Posterior vena cava (tissue), 2 donors: ENCODE results near the gene MAPK1IP1L. TPM values are rescaled to one million over a fixed set of nuclear protein-coding genes. Genes with fewer than 3 reads are reported as not detected.

ENCODE experiments used
- DNase-seq: peaks from one replicate; pipeline ENCODE4 v3.0.0-alpha.2; 2020; ENCODE audit warnings: low spot score
- intact Hi-C, 2 donors: fragments of 100-400 bp; cut with DNase I; formaldehyde crosslinking; loops; one replicate each; pipeline versions ENCODE4 v1.14.1 to v1.14.2; 2022 to 2023
- total RNA-seq, 2 donors: library from RNA; stranded (reverse); fragmentation: NEBNext Ultra II Directional; extraction: Animal tissue kit (Norgen Biotek cat#: 25700); gene quantifications; one replicate each; pipeline ENCODE4 v1.2.1, GENCODE V29; 2021
- donor health status: DM: yes; HTN: yes; CAD: no.
- donor health status: DM: yes; HTN: yes; CAD: no.

Gene MAPK1IP1L
- total RNA-seq, 2 donors from 2014 or later = 90.2 to 97.5 TPM

- intact Hi-C loops = no loop called here
- no peak for DNase-seq
Measured at GRCh38 chr14:55115460-55115859, 64.0 kb downstream of the MAPK1IP1L start.

- no peak for DNase-seq
- intact Hi-C loops = no loop called here
Measured at GRCh38 chr14:55115861-55116245, 64.4 kb downstream of the MAPK1IP1L start.

- intact Hi-C loops = no loop called here
Measured at GRCh38 chr14:55116246-55117030, 65.0 kb downstream of the MAPK1IP1L start.

GRCh38 chr14:55117803-55118441, 66.5 kb downstream of the MAPK1IP1L start:
- intact Hi-C loops = no loop called here
- no peak for DNase-seq

More at GRCh38 chr14:55116246-55117030, 65.0 kb downstream of the MAPK1IP1L start:
- DNase-seq = no peak

- intact Hi-C loops = no loop called here
- DNase-seq = no peak
Measured at GRCh38 chr14:55118761-55119160, 67.3 kb downstream of the MAPK1IP1L start.

Other genes with a start within 250 kb of the MAPK1IP1L start
- 1 to 10 TPM; 6.9 to 9.3 TPM for gene GCH1, start 148.8 kb upstream of the MAPK1IP1L start, total RNA-seq
- 1 to 10 TPM; 3.0 to 4.5 TPM for gene WDHD1, start 24.5 kb upstream of the MAPK1IP1L start, total RNA-seq
- gene SOCS4, start 24.4 kb upstream of the MAPK1IP1L start, total RNA-seq = 10 to 100 TPM; 34.3 to 48.1 TPM
- gene LGALS3, start 77.6 kb downstream of the MAPK1IP1L start, total RNA-seq = 100 to 1,000 TPM; 148 to 189 TPM
- under 1 TPM; 0.10 to 0.69 TPM for gene DLGAP5, start 139.9 kb downstream of the MAPK1IP1L start, total RNA-seq
- gene FBXO34, start 219.8 kb downstream of the MAPK1IP1L start, total RNA-seq = 10 to 100 TPM; 15.4 to 20.5 TPM